WTC11 (cell line): ENCODE results near the gene RAB13. TPM values are rescaled to one million over a fixed set of nuclear protein-coding genes. Genes with fewer than 3 reads are reported as not detected.

ENCODE experiments used
- ATAC-seq: fragments of 200-7000 bp; cut with Tn5 transposase; 2 replicates; pipeline ENCODE4 v1.10.0; 2021; ENCODE audit warnings: mild to moderate bottlenecking, moderate library complexity
- CTCF ChIA-PET: fragments of 300-600 bp; sonication (Branson Sonifier 250); formaldehyde crosslinking; loops from one replicate; lab custom pipeline; 2021; ENCODE audit warnings: antibody characterized with exemption; lab: Charles Lee
- POLR2A ChIA-PET: fragments of 350-600 bp; sonication (Branson Sonifier 250); formaldehyde crosslinking; loops from one replicate; lab custom pipeline; 2021; ENCODE audit warnings: antibody characterized with exemption; lab: Charles Lee
- DNase-seq: peaks from one replicate; pipeline ENCODE4 v3.0.0; 2021; ENCODE audit warnings: low spot score
- H3K27ac Mint-ChIP-seq: 2 replicates; pipeline ENCODE4 v1.8.0; 2021; ENCODE audit warnings: mixed read lengths
- H3K27me3 Mint-ChIP-seq: 2 replicates; pipeline ENCODE4 v1.8.0; 2021; ENCODE audit warnings: low read depth, mild to moderate bottlenecking, moderate library complexity, mixed read lengths
- H3K36me3 Mint-ChIP-seq: 2 replicates; pipeline ENCODE4 v1.8.0; 2021; ENCODE audit warnings: mixed read lengths
- H3K4me1 Mint-ChIP-seq: 2 replicates; pipeline ENCODE4 v1.8.0; 2022; ENCODE audit warnings: mixed read lengths
- H3K4me3 Mint-ChIP-seq: 2 replicates; pipeline ENCODE4 v1.8.0; 2021; ENCODE audit warnings: mild to moderate bottlenecking, moderate library complexity, mixed read lengths
- H3K9me3 Mint-ChIP-seq: 2 replicates; pipeline ENCODE4 v1.8.0; 2021; ENCODE audit warnings: mixed read lengths
- ARID4B ChIP-seq: sonication (generic); formaldehyde crosslinking; IDR thresholded peaks from 2 replicates; pipeline ENCODE4 v1.8.0; 2023; ENCODE audit warnings: missing genetic modification reagents, mild to moderate bottlenecking, borderline replicate concordance
- E2F4 ChIP-seq: sonication (generic); formaldehyde crosslinking; IDR thresholded peaks from 2 replicates; pipeline ENCODE4 v1.8.1; 2022; ENCODE audit warnings: low read depth, mild to moderate bottlenecking, moderate library complexity, missing genetic modification reagents, borderline replicate concordance
- EMX1 ChIP-seq: fragments of 250-450 bp; sonication (Bioruptor Pico); IDR thresholded peaks from 2 replicates; pipeline ENCODE4 v1.8.0; 2021; ENCODE audit warnings: mild to moderate bottlenecking
- ETV6 ChIP-seq: sonication (generic); formaldehyde crosslinking; IDR thresholded peaks from 2 replicates; pipeline ENCODE4 v1.8.1; 2022; ENCODE audit warnings: mild to moderate bottlenecking, missing genetic modification reagents
- FOXP4 ChIP-seq: sonication (generic); formaldehyde crosslinking; IDR thresholded peaks from 2 replicates; pipeline ENCODE4 v1.8.0; 2022; ENCODE audit warnings: mild to moderate bottlenecking, missing genetic modification reagents
- HMGA2 ChIP-seq: fragments of 250-450 bp; sonication (Bioruptor Pico); IDR thresholded peaks from 2 replicates; pipeline ENCODE4 v1.4.0; 2021; ENCODE audit warnings: mild to moderate bottlenecking, moderate library complexity
- IRF2 ChIP-seq: sonication (generic); formaldehyde crosslinking; IDR thresholded peaks from 2 replicates; pipeline ENCODE4 v1.8.0; 2022; ENCODE audit warnings: low read depth, missing genetic modification reagents, borderline replicate concordance
- JAZF1 ChIP-seq: fragments of 250-450 bp; sonication (Bioruptor Pico); IDR thresholded peaks from 2 replicates; pipeline ENCODE4 v1.9.0; 2021; ENCODE audit warnings: moderate library complexity, mild to moderate bottlenecking, inconsistent platforms
- KAT7 ChIP-seq: sonication (generic); formaldehyde crosslinking; IDR thresholded peaks from 2 replicates; pipeline ENCODE4 v1.8.1; 2023; ENCODE audit warnings: missing genetic modification reagents, mild to moderate bottlenecking, borderline replicate concordance
- MXD4 ChIP-seq: fragments of 250-450 bp; sonication (Bioruptor Pico); IDR thresholded peaks from 2 replicates; pipeline ENCODE4 v1.8.0; 2021; ENCODE audit warnings: mild to moderate bottlenecking, moderate library complexity, borderline replicate concordance
- MYBL2 ChIP-seq: sonication (generic); formaldehyde crosslinking; IDR thresholded peaks from 2 replicates; pipeline ENCODE4 v1.8.1; 2023; ENCODE audit warnings: mild to moderate bottlenecking, moderate library complexity, missing genetic modification reagents
- NFATC4 ChIP-seq: fragments of 250-450 bp; sonication (Bioruptor Pico); IDR thresholded peaks from 2 replicates; pipeline ENCODE4 v1.9.0; 2021; ENCODE audit warnings: mild to moderate bottlenecking
- NR1H2 ChIP-seq: sonication (generic); formaldehyde crosslinking; IDR thresholded peaks from 2 replicates; pipeline ENCODE4 v1.9.0; 2021; ENCODE audit warnings: mild to moderate bottlenecking, moderate library complexity, missing genetic modification reagents
- OVOL2 ChIP-seq: fragments of 250-450 bp; sonication (Bioruptor Pico); IDR thresholded peaks from 2 replicates; pipeline ENCODE4 v1.9.0; 2021; ENCODE audit warnings: mild to moderate bottlenecking, borderline replicate concordance
- PRRX2 ChIP-seq: fragments of 250-450 bp; sonication (Bioruptor Pico); IDR thresholded peaks from 2 replicates; pipeline ENCODE4 v1.8.0; 2021; ENCODE audit warnings: mild to moderate bottlenecking
- RORB ChIP-seq: fragments of 250-450 bp; sonication (Bioruptor Pico); IDR thresholded peaks from 2 replicates; pipeline ENCODE4 v1.9.0; 2021; ENCODE audit warnings: mild to moderate bottlenecking
- SMAD3 ChIP-seq: sonication (generic); formaldehyde crosslinking; IDR thresholded peaks from 2 replicates; pipeline ENCODE4 v1.8.0; 2022; ENCODE audit warnings: missing genetic modification reagents, mild to moderate bottlenecking, borderline replicate concordance
- SMAD4 ChIP-seq: sonication (generic); formaldehyde crosslinking; IDR thresholded peaks from 2 replicates; pipeline ENCODE4 v1.8.0; 2022; ENCODE audit warnings: mild to moderate bottlenecking, missing genetic modification reagents
- ZBTB21 ChIP-seq: sonication (generic); formaldehyde crosslinking; IDR thresholded peaks from 2 replicates; pipeline ENCODE4 v1.8.1; 2023; ENCODE audit warnings: mild to moderate bottlenecking, missing genetic modification reagents, borderline replicate concordance
- ZMAT4 ChIP-seq: fragments of 250-450 bp; sonication (Bioruptor Pico); IDR thresholded peaks from 2 replicates; pipeline ENCODE4 v1.9.0; 2021; ENCODE audit warnings: mild to moderate bottlenecking
- ZNF121 ChIP-seq: sonication (generic); formaldehyde crosslinking; IDR thresholded peaks from 2 replicates; pipeline ENCODE4 v1.8.0; 2023; ENCODE audit warnings: missing genetic modification reagents
- ZNF281 ChIP-seq: sonication (generic); formaldehyde crosslinking; IDR thresholded peaks from 2 replicates; pipeline ENCODE4 v1.8.0; 2023; ENCODE audit warnings: mild to moderate bottlenecking, missing genetic modification reagents
- ZNF396 ChIP-seq: fragments of 250-450 bp; sonication (Bioruptor Pico); IDR thresholded peaks from 2 replicates; pipeline ENCODE4 v1.8.0; 2021; ENCODE audit warnings: mild to moderate bottlenecking, moderate library complexity, borderline replicate concordance
- ZNF416 ChIP-seq: fragments of 250-450 bp; sonication (Bioruptor Pico); IDR thresholded peaks from 2 replicates; pipeline ENCODE4 v1.9.0; 2021; ENCODE audit warnings: mild to moderate bottlenecking, inconsistent platforms
- ZNF671 ChIP-seq: fragments of 250-450 bp; sonication (Bioruptor Pico); IDR thresholded peaks from 2 replicates; pipeline ENCODE4 v1.8.0; 2021; ENCODE audit warnings: mild to moderate bottlenecking
- total RNA-seq: library from RNA; stranded (reverse); gene quantifications from 3 replicates; pipeline ENCODE4 v1.2.3, GENCODE V29; 2021
- TF ChIP-seq, protein P1 (sequence below): sonication (generic); formaldehyde crosslinking; IDR thresholded peaks from 2 replicates; pipeline ENCODE4 v1.8.1; 2023; ENCODE audit warnings: mild to moderate bottlenecking, missing genetic modification reagents, moderate library complexity

The RAB13 gene
- total RNA-seq, 1 experiment from 2014 or later: 126 TPM

GRCh38 chr1:153995202-153995601, 9.1 kb upstream of the RAB13 start (continued):
- TF ChIP-seq ARID4B (no peak), SMAD3 (CRISPR knock-in tag) (no peak), NFATC4 (CRISPR knock-in tag) (no peak), MXD4 (CRISPR knock-in tag) (no peak)

DNA sequence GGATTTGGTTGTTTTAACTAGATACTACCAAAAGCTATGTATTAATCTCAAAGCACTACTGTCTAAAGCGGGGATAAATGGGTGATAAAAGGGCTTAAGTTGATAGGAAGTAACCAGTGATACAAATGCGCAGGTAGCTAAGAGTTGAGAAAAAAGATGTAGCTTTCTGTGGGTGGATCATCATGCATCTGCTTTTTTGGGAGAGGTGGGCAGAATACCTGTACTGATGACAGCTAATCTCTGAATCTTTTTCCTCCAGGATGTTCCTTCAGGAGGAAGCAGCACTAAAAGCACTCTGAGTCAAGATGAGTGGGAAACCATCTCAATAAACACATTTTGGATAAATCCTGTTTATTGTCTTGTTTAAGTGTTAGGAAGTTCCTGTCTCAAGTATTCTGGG, 5.7 kb upstream of the RAB13 start:
- ATAC-seq (no peak), DNase-seq (no peak)
- H3K27me3 Mint-ChIP-seq: no peaks in the 10 kb centered on the region
- peak overlapping the region; percentile 98 for H3K27ac Mint-ChIP-seq
- H3K9me3 Mint-ChIP-seq: peaks cover 6% of the 10 kb centered on the region
- CTCF ChIA-PET: no interaction called here
- peaks cover 24% of the 10 kb centered on the region for H3K4me1 Mint-ChIP-seq
- H3K4me3 Mint-ChIP-seq: peak overlapping the region; percentile 97
- POLR2A ChIA-PET: interaction anchor here (0.6 to 1.7 kb wide), 2 partner anchors 9 to 69 kb away, joined by 3 to 8 read pairs; partner anchors contain the start of gene GATAD2B
- peaks cover 53% of the 10 kb centered on the region for H3K36me3 Mint-ChIP-seq
- TF ChIP-seq ZBTB21 (CRISPR knock-in tag): no peak
- no peak for TF ChIP-seq MXD4 (CRISPR knock-in tag)
- TF ChIP-seq ZNF671 (CRISPR knock-in tag): no peak
- TF ChIP-seq ZNF416 (CRISPR knock-in tag): 0 out of 2 replicates have a peak, but pooled peaks have one; percentile 11
- no peak for TF ChIP-seq IRF2 (CRISPR knock-in tag)
- no peak for TF ChIP-seq SMAD3 (CRISPR knock-in tag)
- no peak for TF ChIP-seq KAT7
- TF ChIP-seq PRRX2 (CRISPR knock-in tag): 0 out of 2 replicates have a peak, but pooled peaks have one; percentile 62
- TF ChIP-seq OVOL2 (CRISPR knock-in tag): no peak
- peak; percentile 6; the same call in 1 of the 2 replicates for TF ChIP-seq JAZF1 (CRISPR knock-in tag)
- TF ChIP-seq NR1H2 (CRISPR knock-in tag): no peak
- TF ChIP-seq, protein P1, sequence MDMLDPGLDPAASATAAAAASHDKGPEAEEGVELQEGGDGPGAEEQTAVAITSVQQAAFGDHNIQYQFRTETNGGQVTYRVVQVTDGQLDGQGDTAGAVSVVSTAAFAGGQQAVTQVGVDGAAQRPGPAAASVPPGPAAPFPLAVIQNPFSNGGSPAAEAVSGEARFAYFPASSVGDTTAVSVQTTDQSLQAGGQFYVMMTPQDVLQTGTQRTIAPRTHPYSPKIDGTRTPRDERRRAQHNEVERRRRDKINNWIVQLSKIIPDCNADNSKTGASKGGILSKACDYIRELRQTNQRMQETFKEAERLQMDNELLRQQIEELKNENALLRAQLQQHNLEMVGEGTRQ (CRISPR knock-in tag): no peak
- TF ChIP-seq EMX1: no peak
- peak; percentile 58; the same call in 1 of the 2 replicates for TF ChIP-seq ZMAT4 (CRISPR knock-in tag)
- no peak for TF ChIP-seq ZNF281 (CRISPR knock-in tag)
- TF ChIP-seq FOXP4 (CRISPR knock-in tag): no peak
- TF ChIP-seq SMAD4 (CRISPR knock-in tag): no peak
- no peak for TF ChIP-seq ZNF396
- no peak for TF ChIP-seq ETV6
- peak; percentile 22; the same call in 1 of the 2 replicates for TF ChIP-seq RORB (CRISPR knock-in tag)
- TF ChIP-seq E2F4 (CRISPR knock-in tag): no peak
- TF ChIP-seq ZNF121 (CRISPR knock-in tag): no peak
- no peak for TF ChIP-seq HMGA2 (CRISPR knock-in tag)
- TF ChIP-seq MYBL2: no peak
